ENCODE measurements around the gene BPIFA3. TPM values are rescaled to one million over a fixed set of nuclear protein-coding genes. Genes with fewer than 3 reads are reported as not detected.

The BPIFA3 gene
- total and polyA plus RNA-seq, 2 of the 8 experiments (the other 6 are each of a cell fraction or from before 2014, with no cell fraction given), result not detected

GRCh38 chr20:33192912-33193501 lies 24.1 kb upstream of the BPIFA3 start (continued):
- TF ChIP-seq CHD7 (IDR thresholded peaks at IDR 0.05; ENCODE audit: insufficient replicate concordance, low read length), result no peak
- TF ChIP-seq USF2 (IDR thresholded peaks at IDR 0.05; ENCODE audit: low read length), result no peak
- TF ChIP-seq HDAC2 (IDR thresholded peaks at IDR 0.05; ENCODE audit: borderline replicate concordance in 1 of 2, low read depth in 2 of 2, low read length in 2 of 2), result no peak
- no peak for TF ChIP-seq TCF12 (IDR thresholded peaks at IDR 0.05; ENCODE audit: low read depth, low read length)
- no peak for TF ChIP-seq ATF3 (IDR thresholded peaks at IDR 0.05; ENCODE audit: insufficient read depth, low read depth, low read length)
- TF ChIP-seq CHD1 (IDR thresholded peaks at IDR 0.05; ENCODE audit: low read depth, low read length), result no peak
- TF ChIP-seq EGR1 (IDR thresholded peaks at IDR 0.05; ENCODE audit: borderline replicate concordance, low read depth, low read length), result no peak
- no peak for TF ChIP-seq ZNF274 (IDR thresholded peaks at IDR 0.05; ENCODE audit: borderline replicate concordance, extremely low read depth, low read length)
- TF ChIP-seq TAF1 (IDR thresholded peaks at IDR 0.05; ENCODE audit: low read depth, low read length), result no peak

Measured in H1 (cell line).